Measurements from ENCODE around the gene ADK.

GRCh38 chr10:74651565-74651964 lies 500.5 kb downstream of the ADK start:
- TF ChIP-seq CTCF (conservative IDR thresholded peaks at IDR 0.05 in 1 of 2, IDR thresholded peaks at IDR 0.05 in 1 of 2; ENCODE audit: low read depth in 1 of 2, low read length in 2 of 2) (no peak), EZH2 (IDR thresholded peaks at IDR 0.05; ENCODE audit: low read length, missing control alignments) (no peak)

Measured in fibroblast of lung (primary cell).